Sigmoid colon (tissue), 7 donors: ENCODE measurements around the gene RAP1GAP. TPM values are rescaled to one million over a fixed set of nuclear protein-coding genes. Genes with fewer than 3 reads are reported as not detected.

Experiments used
- DNase-seq: peaks from one replicate; pipeline ENCODE4 v3.0.0-alpha.2; 2019
- H3K27ac ChIP-seq, 4 donors: fragments of 200-600 bp; sonication (generic); one replicate each; pipeline ENCODE4 v1.5.1; 2016 to 2019; ENCODE audit warnings: mild to moderate bottlenecking in 1 of 4
- H3K27me3 ChIP-seq, 3 donors: fragments of 200-600 bp; sonication (generic); one replicate each; pipeline ENCODE4 v1.5.1; 2019; ENCODE audit warnings: mild to moderate bottlenecking in 1 of 3
- H3K36me3 ChIP-seq, 4 donors: fragments of 200-600 bp; sonication (generic); one replicate each; pipeline ENCODE4 v1.5.1; 2016 to 2019
- H3K4me1 ChIP-seq, 4 donors: fragments of 200-600 bp; sonication (generic); one replicate each; pipeline ENCODE4 v1.5.1; 2017 to 2019
- H3K4me3 ChIP-seq, 4 donors: fragments of 200-600 bp; sonication (generic); one replicate each; pipeline ENCODE4 v1.5.1; 2017 to 2019; ENCODE audit warnings: mild to moderate bottlenecking in 2 of 4, moderate library complexity in 1 of 4
- H3K9me3 ChIP-seq, 4 donors: fragments of 200-600 bp in 3 of 4; sonication (generic) in 3 of 4; one replicate each; pipeline versions ENCODE4 v1.5.1 to v1.6.1; 2013 to 2019
- EP300 ChIP-seq, 4 donors: sonication (generic); formaldehyde crosslinking; IDR thresholded peaks; one replicate each; pipeline ENCODE4 v1.6.1; 2017; ENCODE audit warnings: antibody characterized with exemption in 4 of 4
- POLR2A ChIP-seq, 2 donors: fragments of 450-650 bp; IDR thresholded peaks; one replicate each; pipeline ENCODE4 v1.6.1; 2016; ENCODE audit warnings: antibody characterized with exemption in 2 of 2, mild to moderate bottlenecking in 2 of 2, moderate library complexity in 2 of 2
- POLR2AphosphoS5 ChIP-seq, 4 donors: sonication (generic); formaldehyde crosslinking; IDR thresholded peaks; one replicate each; pipeline ENCODE4 v1.6.1; 2017; ENCODE audit warnings: antibody characterized with exemption in 4 of 4
- whole genome bisulfite sequencing, 2 donors: extraction: QIAGEN DNeasy Blood & Tissue Kit; methylation state at CpG; one replicate each; pipeline ENCODE4 v1.1.7; 2013; 5-methylcytosine and 5-hydroxymethylcytosine counted together
- intact Hi-C: fragments of 100-400 bp; cut with DNase I; formaldehyde crosslinking; loops from one replicate; pipeline ENCODE4 v1.15.1; 2023
- polyA plus RNA-seq, 3 donors: library from polyadenylated mRNA; stranded (reverse); fragments of 200-250 nt; gene quantifications; one replicate each; pipeline ENCODE4 v1.2.3, GENCODE V29; 2013
- total RNA-seq, 4 donors: library from RNA; depleted of rRNA; stranded (reverse); fragments of >200 nt; gene quantifications; one replicate each; pipeline ENCODE4 v1.1.0, GENCODE V29; 2016
- TF ChIP-seq, protein P1 (sequence below), 4 experiments: fragments of 450-650 bp in 3 of 4; fragments of 200-600 bp in 1 of 4; IDR thresholded peaks; one replicate each; pipeline ENCODE4 v1.5.1; 2016 to 2019; ENCODE audit warnings: antibody characterized with exemption in 4 of 4, mild to moderate bottlenecking in 3 of 4, moderate library complexity in 2 of 4
- donor health status: healthy with polysubstance abuse.
- donor health status: Bipolar disorder and iron deficiency.
- donor health status: healthy.

Gene RAP1GAP
- total and polyA plus RNA-seq, 7 donors: 0.33 to 47.4 (median 12.5) TPM; not detected in 1

DNA sequence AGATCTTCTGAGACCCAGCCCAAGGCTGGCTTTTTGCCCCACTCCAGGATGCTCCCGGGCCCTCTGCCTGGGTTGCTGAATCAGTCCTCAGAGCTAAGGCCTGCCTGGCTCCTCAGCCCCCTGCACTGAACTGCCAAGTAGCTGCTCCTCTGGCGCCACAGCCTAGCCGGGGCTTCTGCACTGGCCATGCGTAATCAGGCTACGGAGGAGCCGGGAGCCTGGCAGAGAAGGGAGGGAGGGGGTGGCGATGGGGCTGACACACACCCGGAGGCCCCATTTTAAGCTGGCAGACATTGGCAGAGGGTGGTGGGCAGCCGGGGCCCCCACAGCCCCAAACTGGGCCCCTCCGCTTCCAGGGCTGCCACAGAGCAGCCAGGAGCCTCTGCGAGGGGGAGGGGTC, 121.3 kb downstream of the RAP1GAP start:
- intact Hi-C loops: no loop called here
- Histone ChIP-seq H3K9me3 (no peaks in the 10 kb centered on the region), H3K4me1 (peaks cover 0 to 1% (median 0%) of the 10 kb centered on the region in 4 donors), H3K27me3 (no peaks in the 10 kb centered on the region), H3K36me3 (no peaks in the 10 kb centered on the region), H3K27ac (no peak overlapping the region), H3K4me3 (no peak overlapping the region)
- DNase-seq: no peak
- WGBS, 2 donors: 85 to 90% methylated on average over 11 of the region's 11 CpGs
- TF ChIP-seq POLR2A (IDR thresholded peaks at IDR 0.05) (no peak), EP300 (IDR thresholded peaks at IDR 0.05) (no peak), POLR2AphosphoS5 (IDR thresholded peaks at IDR 0.05) (no peak)
- TF ChIP-seq, protein P1, sequence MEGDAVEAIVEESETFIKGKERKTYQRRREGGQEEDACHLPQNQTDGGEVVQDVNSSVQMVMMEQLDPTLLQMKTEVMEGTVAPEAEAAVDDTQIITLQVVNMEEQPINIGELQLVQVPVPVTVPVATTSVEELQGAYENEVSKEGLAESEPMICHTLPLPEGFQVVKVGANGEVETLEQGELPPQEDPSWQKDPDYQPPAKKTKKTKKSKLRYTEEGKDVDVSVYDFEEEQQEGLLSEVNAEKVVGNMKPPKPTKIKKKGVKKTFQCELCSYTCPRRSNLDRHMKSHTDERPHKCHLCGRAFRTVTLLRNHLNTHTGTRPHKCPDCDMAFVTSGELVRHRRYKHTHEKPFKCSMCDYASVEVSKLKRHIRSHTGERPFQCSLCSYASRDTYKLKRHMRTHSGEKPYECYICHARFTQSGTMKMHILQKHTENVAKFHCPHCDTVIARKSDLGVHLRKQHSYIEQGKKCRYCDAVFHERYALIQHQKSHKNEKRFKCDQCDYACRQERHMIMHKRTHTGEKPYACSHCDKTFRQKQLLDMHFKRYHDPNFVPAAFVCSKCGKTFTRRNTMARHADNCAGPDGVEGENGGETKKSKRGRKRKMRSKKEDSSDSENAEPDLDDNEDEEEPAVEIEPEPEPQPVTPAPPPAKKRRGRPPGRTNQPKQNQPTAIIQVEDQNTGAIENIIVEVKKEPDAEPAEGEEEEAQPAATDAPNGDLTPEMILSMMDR (IDR thresholded peaks at IDR 0.05): no peak

Other genes with a start within 250 kb of the RAP1GAP start
- 10 to 100 TPM in 1 of 4 donors, 1 to 10 TPM in 3; 2.9 to 11.6 (median 6.9) TPM for gene NBPF3, start 229.2 kb downstream of the RAP1GAP start, total RNA-seq
- gene NBPF3, start 229.2 kb downstream of the RAP1GAP start, polyA plus RNA-seq: 1 to 10 TPM; 2.0 to 5.5 (median 4.8) TPM
- gene ALPL, start 159.9 kb downstream of the RAP1GAP start, total RNA-seq: 1 to 10 TPM in 2 of 4 donors, under 1 TPM in 2; 0.36 to 4.7 (median 1.4) TPM
- 1 to 10 TPM; 2.1 to 7.8 (median 4.1) TPM for gene ALPL, start 159.9 kb downstream of the RAP1GAP start, polyA plus RNA-seq
- 10 to 100 TPM; 47.1 to 77.0 (median 50.5) TPM for gene USP48, start 113.8 kb upstream of the RAP1GAP start, total RNA-seq
- gene USP48, start 113.8 kb upstream of the RAP1GAP start, polyA plus RNA-seq: 10 to 100 TPM; 12.6 to 22.2 (median 16.0) TPM
- gene LDLRAD2, start 142.9 kb upstream of the RAP1GAP start, total RNA-seq: 1 to 10 TPM in 1 of 4 donors, under 1 TPM in 1, not detected in 2; under 0.01 to 1.4 TPM
- 1 to 10 TPM in 1 of 3 donors, under 1 TPM in 2; under 0.01 to 1.1 (median 0.23) TPM for gene LDLRAD2, start 142.9 kb upstream of the RAP1GAP start, polyA plus RNA-seq